Sigmoid colon (tissue), 7 donors: ENCODE data around the gene JADE3. TPM values are rescaled to one million over a fixed set of nuclear protein-coding genes. Genes with fewer than 3 reads are reported as not detected.

ENCODE experiments used
- DNase-seq: peaks from one replicate; pipeline ENCODE4 v3.0.0-alpha.2; 2019
- H3K27ac ChIP-seq, 4 donors: fragments of 200-600 bp; sonication (generic); one replicate each; pipeline ENCODE4 v1.5.1; 2016 to 2019; ENCODE audit warnings: mild to moderate bottlenecking in 1 of 4
- H3K27me3 ChIP-seq, 3 donors: fragments of 200-600 bp; sonication (generic); one replicate each; pipeline ENCODE4 v1.5.1; 2019; ENCODE audit warnings: mild to moderate bottlenecking in 1 of 3
- H3K36me3 ChIP-seq, 4 donors: fragments of 200-600 bp; sonication (generic); one replicate each; pipeline ENCODE4 v1.5.1; 2016 to 2019
- H3K4me1 ChIP-seq, 4 donors: fragments of 200-600 bp; sonication (generic); one replicate each; pipeline ENCODE4 v1.5.1; 2017 to 2019
- H3K4me3 ChIP-seq, 4 donors: fragments of 200-600 bp; sonication (generic); one replicate each; pipeline ENCODE4 v1.5.1; 2017 to 2019; ENCODE audit warnings: mild to moderate bottlenecking in 2 of 4, moderate library complexity in 1 of 4
- H3K9me3 ChIP-seq, 4 donors: fragments of 200-600 bp in 3 of 4; sonication (generic) in 3 of 4; one replicate each; pipeline versions ENCODE4 v1.5.1 to v1.6.1; 2013 to 2019
- CTCF ChIP-seq, 4 experiments: fragments of 450-650 bp in 3 of 4; fragments of 200-600 bp in 1 of 4; IDR thresholded peaks; one replicate each; pipeline ENCODE4 v1.5.1; 2016 to 2019; ENCODE audit warnings: antibody characterized with exemption in 4 of 4, mild to moderate bottlenecking in 3 of 4, moderate library complexity in 2 of 4
- EP300 ChIP-seq, 4 donors: sonication (generic); formaldehyde crosslinking; IDR thresholded peaks; one replicate each; pipeline ENCODE4 v1.6.1; 2017; ENCODE audit warnings: antibody characterized with exemption in 4 of 4
- POLR2A ChIP-seq, 2 donors: fragments of 450-650 bp; IDR thresholded peaks; one replicate each; pipeline ENCODE4 v1.6.1; 2016; ENCODE audit warnings: antibody characterized with exemption in 2 of 2, mild to moderate bottlenecking in 2 of 2, moderate library complexity in 2 of 2
- POLR2AphosphoS5 ChIP-seq, 4 donors: sonication (generic); formaldehyde crosslinking; IDR thresholded peaks; one replicate each; pipeline ENCODE4 v1.6.1; 2017; ENCODE audit warnings: antibody characterized with exemption in 4 of 4
- WGBS, 2 donors: extraction: QIAGEN DNeasy Blood & Tissue Kit; methylation state at CpG; one replicate each; pipeline ENCODE4 v1.1.7; 2013; 5-methylcytosine and 5-hydroxymethylcytosine counted together
- intact Hi-C: fragments of 100-400 bp; cut with DNase I; formaldehyde crosslinking; loops from one replicate; pipeline ENCODE4 v1.15.1; 2023
- polyA plus RNA-seq, 3 donors: library from polyadenylated mRNA; stranded (reverse); fragments of 200-250 nt; gene quantifications; one replicate each; pipeline ENCODE4 v1.2.3, GENCODE V29; 2013
- total RNA-seq, 4 donors: library from RNA; depleted of rRNA; stranded (reverse); fragments of >200 nt; gene quantifications; one replicate each; pipeline ENCODE4 v1.1.0, GENCODE V29; 2016
- donor health status: healthy with polysubstance abuse.
- donor health status: Bipolar disorder and iron deficiency.
- donor health status: healthy.

The JADE3 gene
- total RNA-seq (1 to 10 TPM; 5.3 to 7.8 (median 7.0) TPM), polyA plus RNA-seq (1 to 10 TPM in 2 of 3 donors, under 1 TPM in 1; 0.60 to 4.0 (median 2.3) TPM)

GRCh38 chrX:46912098-46912602 lies at the start of gene JADE3:
Gene JADE3, plus strand, starts transcription at chrX:46912421. Its CDS starts 72,474 bp downstream, at chrX:46984895.
- no peaks in the 10 kb centered on the region for H3K9me3 ChIP-seq
- H3K27me3 ChIP-seq: no peaks in the 10 kb centered on the region
- DNase-seq: peak; percentile 85
- H3K36me3 ChIP-seq: no peaks in the 10 kb centered on the region
- peak in 3 of 4 donors; percentile 15 to 45 (median 37) for TF ChIP-seq POLR2AphosphoS5 (IDR thresholded peaks at IDR 0.05)
- no peak for TF ChIP-seq EP300 (IDR thresholded peaks at IDR 0.05)
- H3K27ac ChIP-seq: peak within 1 kb of the TSS; percentile 72 to 82 (median 78)
- H3K4me3 ChIP-seq: peak within 1 kb of the TSS; percentile 55 to 76 (median 64)
- intact Hi-C loops: loop anchor here (2.0 to 5.0 kb wide), 2 partner anchors 67 to 155 kb away; partner anchors contain the start of gene SLC9A7
- peaks cover 0 to 4% (median 0%) of the 10 kb centered on the region in 4 donors for H3K4me1 ChIP-seq
- WGBS, 2 donors: 0 to 1% methylated on average over 58 to 64 of the region's 64 CpGs

- intact Hi-C loops: no loop called here
- H3K4me3 ChIP-seq: no peak overlapping the region
These were observed 49.1 kb upstream of the JADE3 start for GRCh38 chrX:46863072-46863471.

GRCh38 chrX:46864606-46865005 lies 47.6 kb upstream of the JADE3 start:
- no peak for TF ChIP-seq POLR2AphosphoS5 (IDR thresholded peaks at IDR 0.05)
- no peak for TF ChIP-seq CTCF (IDR thresholded peaks at IDR 0.05)
- no peak for TF ChIP-seq POLR2A (IDR thresholded peaks at IDR 0.05)
- no peak for TF ChIP-seq EP300 (IDR thresholded peaks at IDR 0.05)
- no peak for DNase-seq
- H3K4me1 ChIP-seq: no peaks in the 10 kb centered on the region
- H3K4me3 ChIP-seq: no peak overlapping the region
- intact Hi-C loops: no loop called here
- no peaks in the 10 kb centered on the region for H3K27me3 ChIP-seq
- 89 to 91% methylated on average over 2 of the region's 2 CpGs for WGBS, 2 donors
- no peak overlapping the region for H3K27ac ChIP-seq
- H3K9me3 ChIP-seq: peaks cover 0 to 2% (median 0%) of the 10 kb centered on the region in 4 donors
- H3K36me3 ChIP-seq: no peaks in the 10 kb centered on the region

More at GRCh38 chrX:46863072-46863471, 49.1 kb upstream of the JADE3 start:
- DNase-seq: no peak
- TF ChIP-seq POLR2A (IDR thresholded peaks at IDR 0.05) (no peak), POLR2AphosphoS5 (IDR thresholded peaks at IDR 0.05) (no peak), CTCF (IDR thresholded peaks at IDR 0.05) (no peak), EP300 (IDR thresholded peaks at IDR 0.05) (no peak)
- no peaks in the 10 kb centered on the region for H3K36me3 ChIP-seq
- H3K27me3 ChIP-seq: no peaks in the 10 kb centered on the region
- H3K9me3 ChIP-seq: peaks cover 0 to 2% (median 0%) of the 10 kb centered on the region in 4 donors
- WGBS, 2 donors: 95 to 99% methylated on average over 2 of the region's 2 CpGs
- no peak overlapping the region for H3K27ac ChIP-seq
- no peaks in the 10 kb centered on the region for H3K4me1 ChIP-seq

- WGBS, 2 donors: 67 to 76% methylated on average over 4 of the region's 4 CpGs
- DNase-seq: no peak
- no peaks in the 10 kb centered on the region for H3K36me3 ChIP-seq
- intact Hi-C loops: no loop called here
- peaks cover 0 to 2% (median 0%) of the 10 kb centered on the region in 4 donors for H3K9me3 ChIP-seq
- H3K4me3 ChIP-seq: no peak overlapping the region
- TF ChIP-seq POLR2A (IDR thresholded peaks at IDR 0.05) (no peak), CTCF (IDR thresholded peaks at IDR 0.05) (no peak), EP300 (IDR thresholded peaks at IDR 0.05) (no peak), POLR2AphosphoS5 (IDR thresholded peaks at IDR 0.05) (no peak)
- H3K27ac ChIP-seq: no peak overlapping the region
- H3K27me3 ChIP-seq: no peaks in the 10 kb centered on the region
- no peaks in the 10 kb centered on the region for H3K4me1 ChIP-seq
These were observed 46.9 kb upstream of the JADE3 start for GRCh38 chrX:46865281-46865680.

GRCh38 chrX:46866726-46867125 lies 45.5 kb upstream of the JADE3 start:
- Histone ChIP-seq H3K36me3 (no peaks in the 10 kb centered on the region), H3K27ac (no peak overlapping the region), H3K9me3 (peaks cover 0 to 2% (median 0%) of the 10 kb centered on the region in 4 donors), H3K4me1 (no peaks in the 10 kb centered on the region), H3K4me3 (no peak overlapping the region), H3K27me3 (no peaks in the 10 kb centered on the region)
- TF ChIP-seq CTCF (IDR thresholded peaks at IDR 0.05): no peak
- no peak for DNase-seq
- intact Hi-C loops: no loop called here
